ENCODE data around the gene E2F4. TPM values are rescaled to one million over a fixed set of nuclear protein-coding genes. Genes with fewer than 3 reads are reported as not detected.

E2F4 gene
- polyA plus RNA-seq, 3 donors = 25.5 to 72.6 (median 52.0) TPM

DNA sequence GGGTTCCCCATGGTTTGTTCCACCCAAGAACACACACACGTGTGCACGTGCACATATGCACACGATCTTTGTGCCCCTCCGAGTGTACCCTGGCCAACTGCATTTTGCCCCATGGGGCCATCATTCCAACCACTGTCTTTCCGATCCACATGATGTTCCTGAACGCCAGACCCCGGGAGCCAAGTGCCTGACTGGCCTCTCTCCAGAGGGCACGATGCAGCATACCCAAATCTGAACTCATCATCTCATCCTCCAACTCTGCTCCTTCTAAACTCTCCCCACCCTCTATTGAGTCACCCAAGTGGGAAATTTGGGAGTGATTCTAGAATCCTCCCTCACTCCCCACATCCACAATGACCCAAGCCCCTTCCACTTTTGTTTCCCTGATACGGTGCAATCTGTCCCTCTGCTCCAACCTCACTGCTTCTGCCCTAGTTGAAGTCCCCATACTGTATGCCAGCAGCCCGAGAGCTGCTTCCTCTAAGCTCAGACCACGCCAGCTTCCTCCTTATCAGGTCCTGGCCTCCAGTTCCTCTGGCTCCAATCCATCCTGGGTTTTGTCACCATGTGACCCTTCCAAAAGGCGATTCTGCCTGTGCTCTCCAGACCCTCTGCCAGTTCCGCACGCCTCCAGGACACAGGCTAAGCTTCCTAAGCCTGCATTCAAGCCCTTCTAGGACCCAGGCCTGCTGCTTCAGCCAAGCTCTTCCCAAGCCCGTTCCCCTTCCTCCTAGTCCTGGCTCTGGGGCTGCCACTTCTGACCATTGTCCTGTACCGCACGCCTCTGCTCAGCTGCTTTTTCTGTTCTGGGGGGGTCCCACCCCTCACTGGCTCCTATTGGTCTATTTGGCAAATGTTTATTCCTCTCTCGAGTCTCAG is 24.9 kb downstream of the E2F4 start:
- no peak overlapping the region for H3K27ac ChIP-seq (ENCODE audit: low read depth, low read length)
- 42 to 76% (median 44%) methylated on average over 18 of the region's 18 CpGs for WGBS, 3 donors

DNA sequence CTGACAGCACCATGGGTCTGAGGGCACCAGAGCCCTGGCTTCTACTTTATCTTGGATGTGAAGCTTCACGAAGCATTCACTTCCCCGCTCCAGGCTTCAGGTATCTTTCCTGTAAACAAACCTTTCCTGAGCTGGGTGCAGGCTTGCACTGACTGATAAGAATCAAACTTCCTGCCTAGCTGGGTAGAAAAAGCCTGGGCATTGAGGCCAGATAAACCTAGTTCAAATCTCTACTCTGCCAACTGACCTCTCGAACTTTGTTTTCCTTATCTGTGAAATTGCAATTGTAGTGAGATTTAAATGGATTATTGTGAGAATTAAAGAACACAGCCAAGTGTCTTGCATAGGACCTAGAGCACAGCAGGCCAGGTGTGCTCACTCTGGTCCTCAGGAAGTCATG is 32.0 kb downstream of the E2F4 start:
- 17 to 30% (median 30%) methylated on average over 3 of the region's 3 CpGs for WGBS, 3 donors

DNA sequence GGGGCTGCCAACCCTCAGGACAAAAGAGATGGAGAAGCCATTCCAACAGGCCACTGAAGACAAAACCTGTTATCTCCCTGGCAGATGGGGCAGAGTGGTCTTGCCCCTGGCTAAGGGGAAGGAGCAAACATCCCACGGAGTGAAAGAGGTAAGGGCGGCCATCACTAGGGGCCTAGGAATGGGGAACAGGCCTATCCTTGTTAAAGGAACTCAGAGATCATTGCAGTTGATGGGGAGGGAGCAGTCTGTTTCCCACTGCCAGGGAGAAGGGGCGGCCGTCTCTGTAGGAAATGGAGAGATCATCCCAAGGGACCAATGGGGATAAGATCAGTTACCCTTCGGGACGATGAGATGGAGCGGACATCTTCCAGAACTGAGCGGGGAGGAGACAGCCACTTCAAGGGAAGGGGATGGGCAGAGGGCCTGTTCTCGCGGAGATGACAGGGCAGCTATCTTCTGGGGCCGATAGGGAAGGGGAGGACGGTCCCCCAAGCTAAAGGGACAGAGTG is 34.4 kb downstream of the E2F4 start:
- H3K27ac ChIP-seq (ENCODE audit: low read depth, low read length) = peak overlapping the region; percentile 17
- WGBS, 3 donors = 8 to 10% (median 10%) methylated on average over 11 to 12 of the region's 12 CpGs

More for the DNA sequence above, 32.0 kb downstream of the E2F4 start:
- no peak overlapping the region for H3K27ac ChIP-seq (ENCODE audit: low read depth, low read length)

DNA sequence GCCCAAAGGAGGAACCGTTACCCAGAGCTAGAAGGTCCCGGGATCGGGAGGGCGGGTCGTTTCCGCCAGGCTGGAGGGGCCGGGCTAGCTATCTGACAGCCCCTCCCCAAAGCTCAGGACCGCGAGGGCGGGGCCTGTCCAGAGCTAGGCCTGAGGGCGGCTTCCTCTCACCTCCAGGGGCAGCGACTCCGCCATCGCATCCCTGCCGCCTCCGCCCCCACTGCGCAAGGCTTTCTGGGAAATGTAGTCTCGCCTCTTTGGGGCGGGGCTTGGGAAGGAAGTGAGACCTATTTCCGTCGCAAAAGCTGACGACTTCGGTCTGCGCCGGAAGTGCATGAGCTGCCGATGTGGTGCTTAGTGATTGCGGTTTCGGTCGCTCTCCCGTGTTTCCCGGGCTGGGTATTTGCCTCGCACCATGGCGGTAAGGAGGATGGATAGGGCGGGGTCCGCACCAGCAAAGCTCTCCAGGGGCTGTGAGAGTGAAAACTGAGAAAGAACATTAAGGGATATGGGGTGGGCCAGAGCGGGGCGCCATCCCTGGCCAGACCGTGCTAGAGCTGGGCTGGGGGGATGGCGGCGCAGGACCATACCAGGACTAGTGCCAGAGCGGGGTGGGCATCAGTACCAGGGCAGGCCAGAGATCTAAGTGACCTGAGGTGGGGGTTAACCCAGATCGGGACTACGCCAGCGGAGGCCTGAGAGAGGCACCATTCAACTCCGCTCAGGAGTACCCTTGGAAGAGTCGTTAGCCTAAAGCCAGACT is 35.0 kb downstream of the E2F4 start, which contains the start of gene TMEM208:
Gene TMEM208, plus strand, starts transcription at position 327 of the 763 bp plus-strand sequence. Its CDS starts 89 bp downstream, at position 416.
- WGBS, 3 donors = 0% methylated on average over 40 to 46 of the region's 46 CpGs
- H3K27ac ChIP-seq (ENCODE audit: low read depth, low read length) = peak within 1 kb of the TSS; percentile 17

DNA sequence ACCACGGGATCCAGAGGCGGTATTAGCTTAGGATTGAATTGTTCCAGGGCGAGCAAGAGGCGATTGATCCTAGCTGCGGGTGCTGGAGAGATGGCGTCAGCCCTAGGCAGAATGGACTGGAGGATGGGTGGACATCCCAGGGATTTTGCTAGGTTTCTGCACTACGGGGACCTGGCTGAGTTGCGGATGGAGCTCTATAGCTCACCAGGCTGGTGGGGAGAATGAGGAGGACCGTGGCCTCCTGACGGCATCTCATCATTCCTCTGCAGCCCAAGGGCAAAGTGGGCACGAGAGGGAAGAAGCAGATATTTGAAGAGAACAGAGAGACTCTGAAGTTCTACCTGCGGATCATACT is 35.6 kb downstream of the E2F4 start:
- no peak overlapping the region for H3K27ac ChIP-seq (ENCODE audit: low read depth, low read length)
- 10% methylated on average over 12 of the region's 12 CpGs for WGBS, 3 donors

DNA sequence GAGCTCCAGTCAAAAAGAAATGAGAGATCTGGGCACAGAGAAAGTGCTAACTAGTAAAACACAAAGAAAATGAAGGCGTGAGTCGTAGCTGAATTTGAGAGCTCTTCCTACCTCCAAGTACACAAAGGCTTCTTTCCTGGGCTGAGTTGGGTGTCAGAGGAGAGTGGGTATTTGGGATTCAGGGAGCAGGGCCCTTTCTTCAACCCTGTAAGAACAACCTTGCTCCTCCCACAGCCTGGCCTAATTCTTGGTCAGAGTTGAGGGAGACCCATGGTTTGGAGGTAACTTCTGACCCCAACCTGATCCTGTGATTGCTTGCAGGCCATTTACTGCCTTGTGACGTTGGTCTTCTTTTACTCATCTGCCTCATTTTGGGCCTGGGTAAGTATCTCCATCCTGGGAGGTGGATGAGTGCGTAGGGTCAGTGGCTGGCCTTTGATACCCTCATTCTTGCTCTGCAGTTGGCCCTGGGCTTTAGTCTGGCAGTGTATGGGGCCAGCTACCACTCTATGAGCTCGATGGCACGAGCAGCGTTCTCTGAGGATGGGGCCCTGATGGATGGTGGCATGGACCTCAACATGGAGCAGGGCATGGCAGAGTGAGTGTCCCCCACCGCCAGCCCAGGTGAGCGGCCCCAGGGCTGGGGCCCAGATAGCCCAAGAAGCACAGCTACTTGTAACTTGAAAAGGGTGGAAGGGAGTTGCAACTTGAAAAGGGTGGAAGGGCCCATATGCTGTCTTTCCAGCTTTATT is 36.3 kb downstream of the E2F4 start:
- H3K27ac ChIP-seq (ENCODE audit: low read depth, low read length) = no peak overlapping the region

DNA sequence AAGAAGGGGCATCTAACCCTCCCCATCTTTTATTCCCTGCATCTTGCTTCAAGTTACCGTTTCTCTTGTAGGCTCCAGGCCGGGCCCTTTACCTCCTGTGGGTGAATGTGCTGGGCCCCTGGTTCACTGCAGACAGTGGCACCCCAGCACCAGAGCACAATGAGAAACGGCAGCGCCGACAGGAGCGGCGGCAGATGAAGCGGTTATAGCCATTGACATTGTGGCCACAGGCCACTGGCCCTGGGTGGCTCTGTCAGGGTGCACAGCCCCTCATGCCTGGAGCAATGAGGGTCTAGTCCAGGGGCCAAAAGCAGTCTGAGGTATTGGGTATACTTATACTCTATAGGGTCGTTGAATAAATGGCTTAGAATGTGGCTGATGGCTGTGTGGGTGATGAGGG is 37.0 kb downstream of the E2F4 start:
- 82 to 85% (median 85%) methylated on average over 9 of the region's 9 CpGs for WGBS, 3 donors
- H3K27ac ChIP-seq (ENCODE audit: low read depth, low read length) = no peak overlapping the region

More for the DNA sequence above, 36.3 kb downstream of the E2F4 start:
- WGBS, 3 donors = 79 to 91% (median 88%) methylated on average over 9 of the region's 9 CpGs

DNA sequence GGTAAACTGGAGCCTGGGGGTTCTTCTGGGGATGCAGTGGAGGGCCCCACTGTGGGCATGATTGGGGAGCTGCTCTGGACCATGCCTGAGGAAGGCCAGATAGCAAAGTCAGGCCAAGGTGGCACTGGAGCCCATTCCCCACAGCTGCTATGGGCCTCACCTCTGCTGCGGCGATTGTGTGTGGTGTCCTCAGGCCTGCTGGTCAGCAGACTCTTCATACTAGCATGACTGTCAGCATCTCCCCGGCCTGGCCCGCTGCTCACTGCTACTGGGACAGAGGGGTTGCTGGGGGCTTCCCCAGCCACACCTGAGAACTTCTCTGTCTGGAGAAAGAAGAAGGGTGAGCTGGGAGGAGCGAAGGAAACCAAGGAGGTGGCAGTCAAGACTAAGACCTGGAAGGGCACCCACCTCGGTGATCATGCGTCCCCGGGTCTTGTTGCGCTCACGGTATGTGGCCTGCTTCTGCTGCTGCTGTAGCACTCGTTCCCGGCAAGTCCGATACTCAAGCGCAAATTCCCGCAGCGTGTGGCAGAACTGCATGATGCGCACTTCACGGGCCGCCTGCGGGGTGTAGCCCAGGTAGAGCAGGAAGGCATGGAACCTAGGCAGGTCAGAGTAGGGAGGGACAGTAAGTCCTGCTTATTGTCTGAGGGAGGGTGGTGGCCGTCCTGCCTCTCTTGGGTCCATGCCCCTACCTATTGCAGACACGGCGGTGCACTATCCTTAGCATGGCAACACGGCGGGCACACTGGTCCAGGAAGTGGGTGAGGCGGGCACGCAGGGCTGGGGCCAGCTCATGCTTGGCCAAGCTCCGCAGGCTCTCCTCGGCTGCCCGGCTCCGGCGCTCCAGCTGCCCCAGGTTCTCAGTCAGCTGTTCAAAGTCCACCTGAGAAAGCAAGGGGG is 38.2 kb downstream of the E2F4 start:
- no peak overlapping the region for H3K27ac ChIP-seq (ENCODE audit: low read depth, low read length)
- 89 to 93% (median 91%) methylated on average over 32 of the region's 32 CpGs for WGBS, 3 donors

DNA sequence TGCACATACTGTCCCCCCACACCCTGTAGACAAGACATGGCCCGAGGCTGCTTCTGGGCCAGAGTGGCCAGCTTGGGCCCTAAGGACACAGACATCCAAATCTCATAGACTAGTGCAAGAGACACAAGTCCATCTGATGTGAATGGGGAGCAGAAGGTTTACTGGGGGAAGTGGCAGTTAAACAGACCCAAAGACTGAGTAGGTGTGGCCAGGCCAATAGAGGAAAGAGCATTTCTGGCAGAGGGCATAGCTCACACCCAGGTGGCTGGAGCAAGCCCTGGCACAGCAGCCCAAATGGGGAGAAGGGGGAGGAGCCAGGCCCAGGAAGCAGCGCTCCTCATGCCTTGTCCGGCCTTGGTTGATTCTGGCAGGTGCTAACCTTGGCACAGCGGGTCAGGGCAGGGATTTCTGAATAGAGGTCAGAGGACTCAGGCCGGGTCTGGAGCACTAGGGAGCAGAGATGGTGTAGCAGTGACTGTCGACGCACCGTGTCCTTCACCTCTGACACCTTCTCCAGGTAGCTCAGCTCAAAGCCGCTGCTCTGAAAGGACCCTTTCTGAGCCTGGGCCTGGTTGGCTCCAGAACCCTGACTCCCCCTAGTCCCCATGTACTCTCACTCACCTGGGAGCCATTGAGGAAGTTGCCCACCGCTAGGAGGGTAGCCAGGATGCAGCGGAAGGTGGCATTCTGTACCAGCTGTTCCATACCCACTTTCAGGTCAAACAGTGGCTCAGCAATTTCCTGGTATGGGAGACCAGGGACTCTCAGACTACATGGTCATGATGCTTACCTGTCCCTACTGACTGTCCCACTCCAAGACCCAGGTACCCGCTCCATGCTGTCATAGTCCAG is 39.1 kb downstream of the E2F4 start:
- H3K27ac ChIP-seq (ENCODE audit: low read depth, low read length) = no peak overlapping the region
- 74 to 91% (median 85%) methylated on average over 12 of the region's 12 CpGs for WGBS, 3 donors

DNA sequence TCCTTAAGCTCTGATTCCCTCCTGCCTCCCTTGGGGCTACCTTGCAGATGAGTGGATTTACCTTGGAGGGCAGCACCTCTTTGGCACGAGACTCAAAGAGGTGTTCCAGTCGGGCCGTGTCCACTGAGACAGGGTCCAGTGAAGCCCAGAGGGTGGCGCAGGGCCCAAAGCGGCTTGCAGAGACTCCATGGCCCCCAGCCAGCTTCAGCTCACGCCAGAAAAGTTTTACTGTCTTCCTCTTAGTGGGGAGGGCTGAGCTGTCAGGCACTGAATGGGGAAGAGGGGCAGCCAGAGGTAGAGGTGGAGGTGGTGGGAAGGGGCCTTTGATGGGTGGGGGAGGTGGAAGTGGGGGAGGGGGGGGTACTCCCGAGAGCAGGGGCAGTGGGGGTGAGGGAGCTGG is 41.6 kb downstream of the E2F4 start:
- 65 to 77% (median 71%) methylated on average over 7 of the region's 7 CpGs for WGBS, 3 donors
- H3K27ac ChIP-seq (ENCODE audit: low read depth, low read length) = no peak overlapping the region

DNA sequence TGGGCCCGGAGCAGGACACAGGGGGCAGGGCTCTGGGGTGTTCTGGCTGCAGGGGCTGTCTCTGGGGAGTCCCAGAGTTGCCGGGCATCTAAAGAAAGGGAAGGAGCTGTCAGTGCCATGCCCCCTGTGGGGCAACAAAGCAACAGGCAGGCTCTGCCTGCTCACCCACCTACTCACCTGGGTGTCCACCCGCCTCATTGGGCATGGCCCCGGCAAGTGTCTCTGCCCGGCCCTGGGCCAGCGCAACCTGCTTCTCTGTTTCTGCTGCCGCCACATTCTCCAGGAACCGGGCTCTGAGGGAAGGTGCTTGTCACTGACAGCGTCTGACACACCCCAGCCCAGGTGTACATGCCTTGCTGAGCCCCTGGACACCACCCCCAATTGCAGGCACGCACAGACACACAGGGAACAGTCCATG is 42.2 kb downstream of the E2F4 start:
- 93 to 98% (median 95%) methylated on average over 9 to 10 of the region's 10 CpGs for WGBS, 3 donors
- H3K27ac ChIP-seq (ENCODE audit: low read depth, low read length) = no peak overlapping the region

DNA sequence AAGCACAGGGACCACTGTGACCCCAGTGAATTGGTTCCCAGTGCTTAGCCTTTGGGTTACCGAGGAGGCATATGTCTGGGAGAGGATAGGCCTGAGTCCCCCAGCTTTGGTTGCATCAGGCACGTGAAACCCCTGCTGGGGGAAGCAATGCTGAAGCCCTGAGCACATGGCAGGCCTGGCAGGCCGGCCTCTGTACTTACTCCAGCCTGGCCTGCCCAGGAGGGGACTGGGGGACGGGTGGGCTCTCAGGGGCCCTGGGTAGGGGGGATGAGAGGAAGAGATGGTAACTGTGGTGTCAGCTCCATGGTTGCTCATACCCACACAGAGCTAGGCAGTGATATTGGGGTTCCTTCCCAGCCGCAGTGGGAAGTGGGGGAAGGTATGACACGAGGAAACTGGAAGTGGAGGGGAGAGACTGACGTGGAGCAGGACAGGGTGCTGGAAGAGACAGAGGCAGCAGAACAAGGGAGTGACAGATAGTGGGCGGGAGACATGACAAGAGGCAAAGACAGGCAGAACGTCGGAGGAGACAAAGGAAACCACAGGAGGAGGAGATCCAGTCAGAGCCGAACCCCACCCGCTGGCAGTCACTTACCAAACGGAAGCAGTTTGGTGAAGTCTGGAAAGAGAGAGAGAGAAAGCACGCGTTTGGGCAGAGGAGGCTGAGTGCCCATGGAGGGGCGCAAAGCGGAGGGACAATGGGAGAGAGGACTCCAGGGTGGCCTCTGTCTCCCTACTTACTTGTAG is 44.0 kb downstream of the E2F4 start:
- WGBS, 3 donors = 83 to 88% (median 86%) methylated on average over 17 of the region's 17 CpGs
- no peak overlapping the region for H3K27ac ChIP-seq (ENCODE audit: low read depth, low read length)

DNA sequence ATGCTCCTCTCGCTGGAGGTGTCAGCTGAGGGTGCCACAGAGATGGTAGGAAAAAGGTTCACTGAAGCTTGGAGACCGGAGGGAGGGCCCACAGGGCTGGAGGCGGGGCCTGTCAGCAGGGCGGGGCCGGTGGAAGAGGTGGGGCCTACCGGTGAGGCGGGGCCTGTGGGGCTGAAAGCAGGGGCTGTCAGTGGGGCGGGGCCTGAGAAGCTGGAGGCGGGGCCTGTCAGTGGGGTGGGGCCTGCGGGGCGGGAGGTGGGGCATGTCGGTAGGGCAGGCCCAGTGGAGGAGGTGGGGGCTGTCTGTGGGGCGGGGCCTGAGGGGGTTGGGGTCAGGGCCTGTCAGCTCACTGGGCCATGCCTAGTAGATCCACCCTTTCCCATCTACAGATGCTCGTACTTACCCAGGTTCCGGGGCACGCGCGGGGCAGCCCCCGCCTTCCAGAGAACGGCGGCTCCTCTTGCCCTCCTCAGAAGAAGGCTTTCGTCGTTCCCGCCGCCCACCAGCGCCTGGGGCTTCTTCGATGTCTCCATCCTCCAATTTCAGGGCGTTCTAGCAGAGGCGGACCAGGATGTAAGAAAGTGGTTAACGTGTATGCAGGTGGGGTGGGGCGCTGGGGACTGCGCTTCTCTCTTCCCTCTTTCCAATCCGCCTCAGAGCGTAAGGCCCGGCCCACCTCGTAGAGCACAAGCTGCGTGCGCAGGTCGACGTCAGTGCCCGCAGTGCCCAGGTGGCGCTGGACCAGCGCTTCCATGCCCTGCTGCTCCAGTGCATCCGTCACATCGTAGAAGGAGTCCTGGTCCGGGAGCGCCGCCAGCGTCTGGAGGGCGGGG is 44.8 kb downstream of the E2F4 start:
- H3K27ac ChIP-seq (ENCODE audit: low read depth, low read length) = no peak overlapping the region
- 82 to 85% (median 84%) methylated on average over 46 to 50 of the region's 50 CpGs for WGBS, 3 donors

DNA sequence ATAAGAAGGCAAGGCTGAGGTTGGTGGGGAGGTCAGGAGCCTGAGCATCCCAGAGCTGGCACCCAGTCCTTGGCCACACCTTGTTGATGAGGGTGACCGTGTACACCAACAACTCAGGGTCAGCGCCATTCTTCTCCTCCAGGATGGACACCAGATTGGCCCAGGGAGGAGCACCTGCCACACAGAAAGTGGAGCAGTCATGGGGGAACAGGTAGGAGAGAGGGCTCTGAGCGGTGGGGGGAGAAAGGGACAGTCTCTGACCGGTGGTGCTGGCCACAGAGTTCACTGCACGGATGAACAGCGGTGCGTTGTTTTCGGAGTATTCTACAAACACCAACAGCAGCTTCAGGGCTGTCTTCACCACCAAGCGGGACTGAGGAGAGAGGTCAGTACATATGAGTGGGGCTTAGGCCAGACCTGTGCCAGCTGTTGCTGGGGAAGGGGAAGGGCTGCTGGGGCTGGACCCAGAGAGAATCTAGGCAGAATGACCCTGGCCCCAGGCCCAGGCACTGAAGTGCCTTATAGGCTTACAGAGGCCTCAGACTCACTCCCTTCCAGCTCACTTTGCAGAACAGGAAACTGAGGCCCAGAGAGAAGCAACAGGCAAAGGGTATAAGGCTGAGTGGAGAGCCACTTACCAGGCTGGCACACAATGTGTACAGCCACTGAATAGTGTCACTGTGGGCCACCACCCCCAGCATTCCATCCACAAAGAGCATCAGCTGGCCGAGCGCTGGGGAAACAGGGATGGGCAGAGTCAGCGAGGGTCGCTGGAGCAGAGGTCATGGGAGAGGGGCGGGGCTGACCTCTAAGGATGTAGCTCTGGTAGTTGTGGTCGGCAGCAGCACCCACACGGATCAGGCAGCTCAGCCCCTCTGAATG is 45.7 kb downstream of the E2F4 start:
- H3K27ac ChIP-seq (ENCODE audit: low read depth, low read length) = no peak overlapping the region
- WGBS, 3 donors = 83 to 84% (median 83%) methylated on average over 16 of the region's 16 CpGs

DNA sequence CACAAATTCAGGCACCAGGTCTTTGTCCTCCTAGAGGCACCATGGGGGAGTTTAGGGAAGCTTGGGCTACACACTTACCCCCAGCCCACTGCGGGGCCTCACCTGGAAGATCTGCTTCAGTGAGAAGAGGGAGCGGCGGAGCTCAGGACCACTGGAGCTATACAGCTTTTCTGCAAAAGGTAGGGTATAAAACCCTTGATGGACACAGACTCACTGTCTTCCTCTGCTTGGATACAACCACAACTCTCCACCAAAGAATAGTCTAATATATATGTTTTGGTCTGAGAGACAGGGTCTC is 46.3 kb downstream of the E2F4 start:
- H3K27ac ChIP-seq (ENCODE audit: low read depth, low read length) = no peak overlapping the region
- 95 to 97% (median 96%) methylated on average over 3 of the region's 3 CpGs for WGBS, 3 donors
